Measurements from ENCODE around the gene ZYG11B.

The ZYG11B gene

DNA sequence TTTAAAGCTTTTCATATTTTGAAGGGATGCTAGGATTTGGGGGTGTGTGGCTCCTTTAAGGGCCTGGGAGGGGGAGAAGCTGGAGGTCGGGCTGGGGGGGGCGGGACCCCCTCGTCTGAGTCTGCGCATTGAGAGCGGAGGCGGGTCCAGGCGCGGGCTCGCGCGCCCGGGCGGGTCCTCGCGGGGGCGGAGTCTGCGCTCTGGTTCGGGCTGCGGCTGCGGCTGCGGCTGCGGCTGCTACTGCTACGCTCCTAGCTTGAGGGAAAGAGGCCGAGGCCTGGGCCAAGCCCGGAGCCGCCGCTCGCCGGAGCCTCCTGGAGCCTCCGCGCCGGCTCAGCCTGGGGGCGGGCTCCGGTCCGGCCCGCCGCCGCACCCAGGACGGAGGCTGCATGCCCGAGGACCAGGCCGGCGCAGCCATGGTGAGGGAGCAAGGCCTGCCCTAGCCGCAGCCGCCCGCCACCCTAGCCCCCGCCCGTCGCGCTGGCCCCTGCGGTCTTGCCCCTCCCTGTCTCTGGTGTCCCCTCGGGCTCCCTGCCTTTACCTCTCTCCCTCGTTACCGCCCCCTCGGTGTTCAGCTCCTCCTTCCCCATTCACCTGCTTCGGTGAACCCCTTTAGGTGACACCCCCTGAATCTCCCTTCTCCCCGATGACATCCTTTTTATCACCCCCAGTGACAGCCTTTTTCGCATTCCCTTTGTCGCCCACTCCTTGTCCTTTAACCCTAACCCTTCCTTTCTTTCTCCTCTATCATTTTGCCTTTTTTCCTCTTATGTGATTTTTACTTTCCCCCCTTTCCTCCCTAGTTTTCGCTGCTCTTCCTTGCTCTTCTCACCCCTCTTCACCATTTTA is at the start of gene ZYG11B:
Gene ZYG11B, plus strand, starts transcription at position 189 of the 849 bp plus-strand sequence. Its CDS starts 201 bp downstream, at position 390.
- TF ChIP-seq CTCF (conservative IDR thresholded peaks at IDR 0.05) (no peak), ZFX (IDR thresholded peaks at IDR 0.05) (peak; percentile 98)
- peak within 1 kb of the TSS; percentile 92 for H3K27ac ChIP-seq

DNA sequence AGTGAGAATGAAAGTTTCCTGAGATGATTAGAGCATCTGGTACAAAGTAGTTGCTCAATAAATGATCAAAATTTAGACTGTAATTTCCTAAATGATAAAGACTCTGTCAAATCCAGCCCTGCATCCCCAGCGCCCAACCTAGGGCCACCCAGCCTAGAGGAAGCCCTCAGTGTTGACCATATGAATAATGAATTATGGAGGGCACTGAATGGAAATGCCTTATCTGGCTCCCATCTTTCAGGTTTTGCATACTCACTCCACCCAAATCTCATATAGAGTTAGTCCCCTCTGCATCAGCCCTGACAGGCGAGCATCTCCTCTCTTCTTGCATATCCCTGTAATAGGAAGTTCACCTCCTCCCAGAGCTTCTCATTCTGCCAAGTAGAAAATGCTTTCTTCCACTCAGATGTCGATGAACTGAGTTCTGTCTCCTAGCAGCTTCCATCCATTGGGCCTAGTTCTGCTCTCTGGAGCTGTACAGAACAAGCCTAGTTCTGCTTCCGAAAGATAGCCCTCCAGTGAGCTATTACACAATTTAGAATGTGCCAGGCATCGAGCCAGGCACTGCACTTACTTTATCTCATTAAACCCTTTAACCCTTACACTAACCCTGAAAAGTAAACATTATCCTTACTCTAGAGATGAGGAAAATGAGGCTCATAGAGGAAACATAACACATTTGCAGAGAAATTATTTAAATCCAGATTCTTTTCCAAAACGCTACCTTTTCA is 49.0 kb upstream of the ZYG11B start:
- TF ChIP-seq CTCF (conservative IDR thresholded peaks at IDR 0.05): no peak
- no peak for TF ChIP-seq ZFX (IDR thresholded peaks at IDR 0.05)

GRCh38 chr1:52679048-52679447 is 47.2 kb upstream of the ZYG11B start:
- H3K27ac ChIP-seq: no peak overlapping the region
- TF ChIP-seq ZFX (IDR thresholded peaks at IDR 0.05) (no peak), CTCF (conservative IDR thresholded peaks at IDR 0.05) (no peak)

More for the DNA sequence above, 49.0 kb upstream of the ZYG11B start:
- no peak overlapping the region for H3K27ac ChIP-seq

- TF ChIP-seq ZFX (IDR thresholded peaks at IDR 0.05) (no peak), CTCF (conservative IDR thresholded peaks at IDR 0.05) (no peak)
- no peak overlapping the region for H3K27ac ChIP-seq
These were observed 46.8 kb upstream of the ZYG11B start for GRCh38 chr1:52679498-52679897.

DNA sequence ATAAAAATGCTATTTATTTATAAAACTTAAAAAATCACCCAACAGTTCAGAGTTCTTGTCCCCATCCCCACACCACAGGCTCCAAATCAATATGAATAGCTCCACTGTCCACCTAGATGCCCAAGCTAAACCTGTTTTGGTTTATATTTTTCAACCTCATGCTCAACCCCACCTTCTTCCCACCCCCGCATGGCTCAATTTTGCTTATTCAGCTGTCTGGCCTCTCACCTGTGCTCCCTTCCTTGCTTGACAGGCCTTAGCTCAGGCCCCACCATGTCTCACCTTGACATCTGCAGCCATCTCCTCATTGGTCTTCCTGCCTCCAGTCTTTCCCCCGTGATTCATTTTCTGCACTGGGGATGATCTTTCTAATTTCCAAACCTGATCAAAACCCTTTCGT is 45.9 kb upstream of the ZYG11B start:
- TF ChIP-seq CTCF (conservative IDR thresholded peaks at IDR 0.05): no peak
- TF ChIP-seq ZFX (IDR thresholded peaks at IDR 0.05): no peak
- no peak overlapping the region for H3K27ac ChIP-seq

GRCh38 chr1:52681136-52681535 is 45.1 kb upstream of the ZYG11B start:
- TF ChIP-seq CTCF (conservative IDR thresholded peaks at IDR 0.05) (no peak), ZFX (IDR thresholded peaks at IDR 0.05) (no peak)

DNA sequence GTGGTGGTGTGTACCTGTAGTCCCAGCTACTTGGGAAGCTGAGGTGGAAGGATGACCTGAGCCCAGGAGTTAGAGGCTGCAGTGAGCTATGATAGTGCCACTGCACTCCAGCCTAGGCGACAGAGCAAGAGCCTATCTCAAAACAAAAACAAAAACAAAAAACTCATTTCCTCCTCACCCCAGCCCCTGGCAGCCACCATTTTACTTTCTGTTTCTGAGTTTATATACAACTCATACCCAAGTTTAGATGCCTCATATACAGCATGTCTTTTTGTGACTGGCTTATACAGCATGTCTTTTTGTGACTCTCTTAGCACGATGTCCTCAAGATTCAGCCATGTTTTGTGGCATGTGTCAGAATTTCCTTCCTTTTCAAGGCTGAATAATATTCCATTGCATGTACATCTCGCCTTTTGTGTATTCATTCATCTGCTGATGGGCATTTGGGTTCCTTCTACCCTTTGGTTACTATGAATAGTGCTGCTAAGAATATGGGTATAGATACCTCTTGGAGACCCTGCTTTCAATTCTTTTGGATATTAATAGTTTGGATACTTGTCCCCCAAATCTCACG is 42.8 kb upstream of the ZYG11B start:
- no peak overlapping the region for H3K27ac ChIP-seq
- no peak for TF ChIP-seq CTCF (conservative IDR thresholded peaks at IDR 0.05)
- TF ChIP-seq ZFX (IDR thresholded peaks at IDR 0.05): no peak

More at GRCh38 chr1:52681136-52681535, 45.1 kb upstream of the ZYG11B start:
- H3K27ac ChIP-seq: no peak overlapping the region

Data from C4-2B (cell line).